ENCODE measurements around the gene ERGIC2.
"Not testable (repeated sequence)": the region's sequence is repeated elsewhere in the genome, so short reads cannot be mapped to it uniquely, and the experiment has no call there.

The ERGIC2 gene

GRCh38 chr12:29380536-29381523 lies at the start of gene ERGIC2:
ERGIC2 (minus strand) TSS chr12:29381172; CDS start chr12:29371633, 9,539 bp downstream.
- DNase-seq (ENCODE audit: low read depth in 2 of 2), result peak; percentile 79 to 89

- DNase-seq (ENCODE audit: low read depth in 2 of 2), result no peak
Measured at GRCh38 chr12:29430716-29431044, 49.7 kb upstream of the ERGIC2 start.

- DNase-seq (ENCODE audit: low read depth in 2 of 2), result no peak
Measured at GRCh38 chr12:29429999-29430715, 49.2 kb upstream of the ERGIC2 start.

GRCh38 chr12:29428633-29429032 lies 47.7 kb upstream of the ERGIC2 start:
- no peak for DNase-seq (ENCODE audit: low read depth in 2 of 2)

GRCh38 chr12:29427964-29428363 lies 47.0 kb upstream of the ERGIC2 start:
- no peak for DNase-seq (ENCODE audit: low read depth in 2 of 2)

- no peak for DNase-seq (ENCODE audit: low read depth in 2 of 2)
Measured at GRCh38 chr12:29426498-29426897, 45.5 kb upstream of the ERGIC2 start.

GRCh38 chr12:29425722-29426121 lies 44.8 kb upstream of the ERGIC2 start:
- DNase-seq (ENCODE audit: low read depth in 2 of 2), result no peak

GRCh38 chr12:29416748-29417147 lies 35.8 kb upstream of the ERGIC2 start:
- DNase-seq (ENCODE audit: low read depth in 2 of 2), result no peak

- DNase-seq (ENCODE audit: low read depth in 2 of 2), result no peak
Measured at GRCh38 chr12:29415111-29415510, 34.1 kb upstream of the ERGIC2 start.

GRCh38 chr12:29414368-29414767 lies 33.4 kb upstream of the ERGIC2 start:
- no peak for DNase-seq (ENCODE audit: low read depth in 2 of 2)

GRCh38 chr12:29405561-29405960 lies 24.6 kb upstream of the ERGIC2 start:
- DNase-seq (ENCODE audit: low read depth in 2 of 2), result no peak

GRCh38 chr12:29403991-29404390 lies 23.0 kb upstream of the ERGIC2 start:
- DNase-seq (ENCODE audit: low read depth in 2 of 2), result no peak

- DNase-seq (ENCODE audit: low read depth in 2 of 2), result no peak
Measured at GRCh38 chr12:29402437-29402836, 21.5 kb upstream of the ERGIC2 start.

GRCh38 chr12:29398495-29398894 lies 17.5 kb upstream of the ERGIC2 start:
- DNase-seq (ENCODE audit: low read depth in 2 of 2), result no peak

- DNase-seq (ENCODE audit: low read depth in 2 of 2), result no peak
Measured at GRCh38 chr12:29396774-29397173, 15.8 kb upstream of the ERGIC2 start.

- no peak for DNase-seq (ENCODE audit: low read depth in 2 of 2)
Measured at GRCh38 chr12:29395356-29395755, 14.4 kb upstream of the ERGIC2 start.

- DNase-seq (ENCODE audit: low read depth in 2 of 2), result peak; percentile 5 to 16
Measured at GRCh38 chr12:29390419-29390818, 9.4 kb upstream of the ERGIC2 start.

GRCh38 chr12:29389295-29389919 lies 8.4 kb upstream of the ERGIC2 start:
- no peak for DNase-seq (ENCODE audit: low read depth in 2 of 2)

GRCh38 chr12:29386084-29386680 lies 5.2 kb upstream of the ERGIC2 start:
- DNase-seq (ENCODE audit: low read depth in 2 of 2), result not testable (repeated sequence)

- DNase-seq (ENCODE audit: low read depth in 2 of 2), result not testable (repeated sequence)
Measured at GRCh38 chr12:29385194-29385593, 4.2 kb upstream of the ERGIC2 start.

- DNase-seq (ENCODE audit: low read depth in 2 of 2), result no peak
Measured at GRCh38 chr12:29382251-29382650, 1.3 kb upstream of the ERGIC2 start.

- no peak for DNase-seq (ENCODE audit: low read depth in 2 of 2)
Measured at GRCh38 chr12:29376118-29376517, 4.9 kb downstream of the ERGIC2 start.

All from stimulated activated CD8-positive, alpha-beta memory T cell treated with anti-CD3 and anti-CD28 coated beads, Interleukin-7, amount 100 ng/mL, for 4 hours (primary cell).